GM19351 (cell line): ENCODE results near the gene KCNJ11.

ENCODE experiments used
- ATAC-seq: cut with Tn5 transposase; IDR thresholded peaks from one replicate; pipeline ENCODE4 v1.9.1; 2021; ENCODE audit warnings: mild to moderate bottlenecking, moderate library complexity; ENCODE audit not compliant: unreplicated experiment

The KCNJ11 gene

DNA sequence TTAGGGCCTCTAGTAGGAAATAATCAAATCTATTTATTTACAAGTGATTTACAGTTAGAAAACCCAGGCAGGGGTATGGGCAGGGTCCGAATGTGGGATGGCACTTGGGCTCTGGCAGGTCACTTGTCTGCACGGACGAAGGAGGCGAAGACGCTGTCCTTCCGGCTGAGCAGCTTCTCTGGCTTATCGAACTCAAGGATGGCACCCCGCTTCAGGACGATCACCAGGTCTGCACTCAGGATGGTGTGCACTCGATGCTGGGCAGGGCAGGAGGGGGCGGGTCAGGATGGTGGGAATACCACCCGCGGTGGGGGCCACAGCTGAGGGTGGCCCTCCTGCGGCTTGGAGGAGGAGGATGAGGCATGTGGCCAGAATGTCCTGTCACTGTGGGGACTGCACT, 4.4 kb upstream of the KCNJ11 start:
- ATAC-seq, result no peak

DNA sequence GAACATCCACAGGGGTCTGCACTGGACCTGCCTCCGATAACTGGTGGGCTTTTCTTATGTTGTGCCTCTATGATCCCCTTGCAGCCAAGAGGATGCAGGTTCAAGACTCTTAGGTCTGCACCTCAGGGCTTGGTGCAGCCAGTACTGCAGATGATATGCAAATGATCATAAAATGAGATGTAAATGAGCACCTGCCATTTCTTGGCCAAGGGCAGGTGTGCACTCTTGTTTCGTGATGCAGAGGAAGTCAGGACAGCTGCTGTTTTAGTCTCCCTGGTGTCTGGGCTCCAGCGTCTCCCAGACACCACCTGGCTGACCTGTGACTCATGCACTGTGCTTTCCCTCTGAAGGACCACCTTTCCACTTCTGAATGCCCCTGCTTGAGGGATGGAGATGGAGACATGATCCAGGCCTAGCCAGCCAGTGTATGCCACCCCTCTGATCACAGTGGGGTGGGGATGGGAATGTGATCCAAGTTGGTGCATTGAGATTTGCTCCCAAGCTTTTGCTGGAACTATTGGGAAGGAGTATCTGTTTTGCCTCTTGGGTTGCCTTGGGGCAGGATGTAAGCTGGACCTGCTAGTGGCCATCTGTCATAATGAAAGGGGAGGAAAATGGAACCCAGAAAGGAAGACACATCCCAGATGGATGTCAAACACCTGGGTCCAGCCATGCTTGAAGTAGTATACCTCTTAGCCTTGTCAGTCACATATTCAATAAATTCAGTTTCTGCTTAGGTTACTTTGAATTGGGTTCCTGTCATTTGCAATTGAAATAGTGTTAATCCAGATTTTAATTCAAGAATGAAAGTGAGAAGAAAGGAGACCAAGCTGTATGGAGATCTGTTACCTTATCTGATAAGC, 3.3 kb upstream of the KCNJ11 start:
- ATAC-seq, result no peak

DNA sequence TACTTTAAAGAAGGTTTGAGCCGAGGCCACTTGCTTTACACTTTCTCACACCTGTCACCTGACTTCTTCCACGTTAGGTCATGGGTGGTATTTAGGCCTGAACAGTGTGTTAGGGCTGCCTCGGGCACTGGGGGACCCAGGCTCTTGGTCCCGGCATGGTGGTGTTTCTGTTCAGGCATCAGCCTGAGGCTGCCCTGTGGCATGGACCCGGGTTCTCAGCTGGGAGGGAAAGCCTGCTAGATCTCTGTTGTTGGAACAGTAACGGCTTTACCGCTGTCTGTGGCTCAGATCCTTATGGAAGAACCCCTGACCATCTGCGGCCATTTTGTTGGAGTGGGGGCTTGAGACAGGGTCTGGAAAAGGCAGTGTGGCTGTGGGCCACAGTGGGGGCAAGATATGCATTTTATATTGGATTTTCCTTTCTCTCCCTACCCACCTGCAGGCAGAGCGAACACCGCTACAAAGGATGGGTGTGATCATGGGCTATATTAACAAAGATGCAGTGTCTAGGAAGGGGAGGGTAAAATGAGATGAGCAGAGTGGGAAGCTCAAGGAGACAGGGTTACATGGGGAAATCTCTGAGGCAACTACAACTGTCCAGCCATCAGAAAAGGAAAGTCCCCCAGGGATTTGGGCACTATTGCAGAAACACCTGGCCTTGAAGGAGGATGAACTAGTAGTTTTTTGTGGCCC, 1.6 kb upstream of the KCNJ11 start:
- no peak for ATAC-seq

DNA sequence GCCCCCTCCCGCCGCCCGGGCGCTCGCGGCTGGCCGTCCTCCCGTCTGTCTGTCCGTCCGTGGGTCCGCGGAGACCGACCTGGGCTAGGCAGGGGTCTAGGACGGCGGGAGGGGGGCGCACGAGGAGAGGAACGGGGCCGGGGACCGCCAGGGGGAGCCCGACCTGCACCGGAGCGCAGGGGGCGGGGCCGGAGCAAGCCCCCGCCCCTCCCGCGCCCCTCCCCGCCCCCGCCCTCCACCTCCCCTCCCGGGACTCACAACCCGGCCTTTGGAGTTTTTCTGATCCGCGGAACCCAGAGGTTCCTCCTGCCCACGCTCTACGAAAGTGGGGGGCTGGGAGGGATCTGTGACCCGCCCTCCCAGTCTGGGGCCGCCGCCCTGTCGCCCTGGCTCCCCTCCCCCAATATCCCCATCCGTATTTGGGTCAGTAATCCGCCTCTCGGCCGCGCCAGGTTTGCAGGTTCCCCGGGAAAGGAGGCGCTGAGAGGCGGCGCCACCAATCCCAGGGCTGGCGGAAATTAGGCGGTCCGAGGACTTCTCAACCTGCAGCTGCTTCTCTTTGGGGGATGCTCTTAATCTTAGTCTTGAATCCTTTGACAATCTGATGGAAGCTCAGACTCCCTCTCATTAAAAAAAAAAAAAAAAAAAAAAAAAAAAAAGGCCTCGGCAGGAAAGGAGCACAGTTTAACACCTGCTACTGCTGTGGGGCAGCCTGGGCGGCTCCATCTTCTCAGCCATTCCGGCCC, 925 bp upstream of the KCNJ11 start:
- peak; percentile 60 for ATAC-seq

DNA sequence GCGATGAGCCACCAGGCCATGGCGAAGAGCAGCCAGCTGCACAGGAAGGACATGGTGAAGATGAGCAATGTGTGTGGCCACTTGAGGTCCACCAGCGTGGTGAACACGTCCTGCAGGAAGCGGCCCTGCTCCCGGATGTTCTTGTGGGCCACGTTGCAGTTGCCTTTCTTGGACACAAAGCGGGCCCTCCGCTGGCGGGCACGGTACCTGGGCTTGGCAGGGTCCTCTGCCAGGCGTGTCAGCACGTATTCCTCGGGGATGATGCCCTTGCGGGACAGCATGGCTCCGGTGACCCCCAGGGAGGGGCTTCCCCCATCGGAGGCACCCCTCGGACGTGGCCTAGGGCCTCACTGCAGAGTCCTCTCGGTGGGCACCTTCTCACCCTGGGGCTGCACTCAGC, 648 bp downstream of the KCNJ11 start:
- ATAC-seq, result no peak

DNA sequence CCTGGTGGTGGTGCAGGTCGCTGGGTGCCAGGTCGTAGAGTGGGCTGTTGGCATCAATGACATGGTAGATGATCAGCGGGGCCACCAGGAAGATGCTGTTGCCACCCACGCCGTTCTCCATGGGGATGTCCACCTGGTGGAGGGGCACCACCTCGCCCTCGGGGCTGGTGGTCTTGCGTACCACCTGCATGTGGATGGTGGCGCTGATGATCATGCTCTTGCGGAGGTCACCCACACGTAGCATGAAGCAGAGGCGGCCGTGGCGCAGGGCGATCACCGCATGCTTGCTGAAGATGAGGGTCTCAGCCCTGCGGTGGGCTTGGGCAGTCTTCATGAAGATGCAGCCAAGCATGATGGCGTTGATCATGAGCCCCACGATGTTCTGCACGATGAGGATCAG, 1.2 kb downstream of the KCNJ11 start:
- ATAC-seq, result no peak

DNA sequence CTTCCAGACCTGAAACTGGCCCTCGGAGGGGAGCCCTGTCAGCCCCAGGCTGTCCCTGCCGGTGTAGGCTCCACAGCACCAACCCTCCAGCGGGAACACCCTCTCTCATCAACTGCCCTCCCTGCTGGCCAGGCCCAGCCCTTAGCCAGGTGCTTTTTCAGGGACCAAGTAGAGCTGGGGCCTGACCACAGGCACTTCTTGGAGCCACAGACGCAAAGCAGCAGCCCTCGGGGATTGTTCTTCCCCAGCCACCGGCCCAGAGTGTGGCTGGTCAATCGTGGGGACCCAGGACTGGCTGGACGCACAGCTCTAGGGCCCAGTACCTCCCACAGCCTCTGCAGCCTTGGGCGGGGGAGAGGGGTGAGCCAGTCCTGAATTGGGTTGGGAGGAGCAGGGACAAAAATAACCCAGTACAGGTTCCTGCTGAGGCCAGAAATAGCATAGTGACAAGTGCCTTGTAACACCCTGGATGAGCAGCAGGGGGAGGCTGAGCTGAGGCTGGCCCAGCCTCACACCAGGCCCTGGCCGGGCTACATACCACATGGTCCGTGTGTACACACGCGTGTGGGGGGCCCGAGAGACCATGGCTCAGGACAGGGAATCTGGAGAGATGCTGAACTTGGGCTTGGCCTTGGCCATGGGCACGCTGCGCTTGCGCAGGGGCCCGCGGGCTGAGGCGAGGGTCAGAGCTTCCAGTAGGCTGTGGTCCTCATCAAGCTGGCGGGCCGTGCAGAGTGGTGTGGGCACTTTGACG, 2.0 kb downstream of the KCNJ11 start:
- peak; percentile 72 for ATAC-seq

DNA sequence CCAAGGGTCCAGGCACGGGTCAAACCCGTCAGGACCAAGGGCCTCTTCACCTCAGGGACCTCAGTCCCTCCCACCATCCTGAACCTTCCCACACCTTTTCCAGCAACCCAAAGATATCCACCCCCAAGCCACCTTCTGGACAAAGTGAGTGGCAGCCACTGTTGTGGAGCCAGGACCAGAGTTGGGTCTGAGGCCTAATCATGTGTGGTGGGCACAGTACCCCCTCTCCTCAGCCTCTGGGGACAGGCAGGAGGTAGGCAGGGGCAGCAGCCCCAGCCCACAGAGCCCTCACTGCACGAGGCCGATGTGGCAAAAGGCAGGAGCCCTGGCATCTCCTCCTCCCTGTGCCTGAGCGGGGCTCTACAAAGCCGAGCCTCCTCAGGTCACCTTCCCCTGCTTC, 2.5 kb downstream of the KCNJ11 start:
- no peak for ATAC-seq

DNA sequence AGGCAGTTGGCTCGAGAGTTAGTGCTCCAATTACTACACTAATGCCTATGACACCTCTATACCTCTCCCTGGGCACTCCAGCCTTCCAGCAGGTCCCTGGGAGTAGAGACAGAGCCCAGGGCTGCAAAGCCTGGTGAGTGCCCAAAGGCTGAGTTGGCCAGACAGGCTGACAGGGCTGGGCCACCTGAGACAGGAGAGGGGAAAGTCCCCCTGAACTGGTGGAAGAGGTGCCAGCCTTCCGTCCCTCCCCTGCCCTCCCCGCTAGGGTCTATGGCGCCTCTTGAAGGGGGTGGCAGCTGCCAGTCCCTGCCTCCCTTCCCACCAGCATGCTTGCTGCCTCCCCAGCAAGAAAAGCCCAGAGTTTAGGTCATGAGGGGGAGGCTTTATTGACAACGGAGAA, 3.0 kb downstream of the KCNJ11 start:
- no peak for ATAC-seq

DNA sequence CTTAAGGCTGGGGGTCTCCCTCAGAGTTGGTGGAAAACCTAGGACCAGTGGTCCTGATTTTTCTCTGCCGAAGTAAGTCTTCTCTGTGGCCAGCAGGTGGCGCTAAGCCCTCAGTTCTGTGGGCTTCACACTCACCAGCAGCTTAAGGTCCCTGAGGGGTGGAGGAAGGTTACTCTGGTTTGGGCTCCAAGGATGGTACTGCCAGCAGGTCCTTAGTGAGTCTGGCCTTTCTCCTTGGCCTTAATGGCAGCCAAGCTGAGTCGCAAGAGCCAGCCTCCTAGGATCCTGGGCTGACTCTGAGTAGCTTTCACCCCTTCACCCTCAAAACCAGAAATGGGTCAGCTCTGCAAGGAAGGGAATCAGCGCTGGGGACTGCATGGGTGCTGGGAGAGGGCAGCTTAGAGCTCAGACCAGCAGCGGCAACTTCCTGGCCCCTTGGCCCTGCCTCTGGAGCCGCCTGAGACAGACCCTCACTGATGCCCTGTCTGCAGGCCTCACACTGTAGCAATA, 4.4 kb downstream of the KCNJ11 start:
- peak; percentile 54 for ATAC-seq

DNA sequence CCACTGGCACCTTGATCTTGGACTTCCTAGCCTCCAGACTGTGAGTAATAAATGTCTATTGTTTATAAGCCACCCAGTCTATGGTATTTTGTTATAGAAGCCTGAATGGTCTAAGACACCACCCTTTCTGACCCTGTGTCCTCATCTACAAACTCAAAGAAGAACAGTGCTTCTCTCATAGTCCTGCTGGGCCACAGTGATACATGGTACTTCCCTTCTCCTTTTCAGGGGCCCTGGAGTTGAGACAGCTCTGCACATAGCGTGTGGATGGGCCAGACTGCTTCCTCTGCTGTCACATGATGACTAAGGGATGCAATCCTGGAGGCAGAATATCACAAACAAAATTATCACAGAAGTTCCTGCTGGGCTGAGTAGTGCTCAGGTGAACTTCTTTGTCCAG, 5.0 kb downstream of the KCNJ11 start:
- no peak for ATAC-seq

DNA sequence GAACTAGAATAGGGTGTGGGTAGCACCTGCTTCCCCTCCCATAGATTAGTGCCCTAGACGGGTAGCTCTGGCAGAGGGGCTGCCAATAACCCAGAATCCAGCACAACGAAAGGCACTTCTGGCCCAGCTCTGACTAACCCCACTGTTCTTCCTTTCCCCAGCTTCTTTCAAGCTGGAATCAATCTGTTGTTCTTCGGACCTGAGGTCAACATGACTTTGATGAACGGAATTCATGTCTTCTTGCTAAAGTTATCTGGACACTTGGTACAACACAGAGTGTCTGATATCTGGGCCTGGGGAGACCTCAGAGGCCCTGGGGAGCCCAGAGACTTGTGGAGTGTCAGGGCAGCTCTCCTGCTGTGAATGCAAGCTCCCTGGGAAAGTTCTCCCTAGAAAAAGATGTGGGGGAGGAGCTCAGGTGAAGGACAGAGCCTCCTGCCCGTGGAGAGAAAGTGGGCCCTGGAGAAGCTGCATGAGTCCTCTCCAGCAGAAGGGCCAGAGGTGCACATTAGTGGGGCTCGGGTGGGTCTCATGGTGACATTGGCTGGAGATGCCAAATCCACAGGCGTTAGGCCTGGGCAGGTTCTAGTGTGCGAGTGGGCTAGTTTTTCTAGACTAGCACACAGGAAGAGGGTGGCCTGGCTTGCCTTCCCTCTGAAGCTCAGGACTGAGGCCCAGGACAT, 6.3 kb downstream of the KCNJ11 start:
- ATAC-seq, result no peak

DNA sequence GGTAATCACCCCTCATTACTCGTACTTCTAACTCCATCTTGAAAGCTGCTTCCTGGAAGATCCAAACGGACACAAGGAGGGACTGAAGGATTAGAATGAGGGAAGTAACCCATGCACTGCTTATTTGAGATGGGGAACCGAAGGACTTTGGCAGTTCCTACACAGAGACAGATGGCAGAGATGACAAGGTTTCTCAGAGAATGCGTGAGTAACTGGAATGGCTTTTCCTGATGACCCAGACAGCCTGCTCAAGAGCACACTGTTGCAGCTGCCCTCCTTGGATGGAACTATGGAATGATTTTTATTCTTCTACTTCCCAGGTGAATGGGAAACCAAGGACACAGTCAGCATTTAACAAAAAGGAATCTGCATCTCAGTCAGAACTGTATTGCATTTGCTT, 7.3 kb downstream of the KCNJ11 start:
- ATAC-seq, result no peak

DNA sequence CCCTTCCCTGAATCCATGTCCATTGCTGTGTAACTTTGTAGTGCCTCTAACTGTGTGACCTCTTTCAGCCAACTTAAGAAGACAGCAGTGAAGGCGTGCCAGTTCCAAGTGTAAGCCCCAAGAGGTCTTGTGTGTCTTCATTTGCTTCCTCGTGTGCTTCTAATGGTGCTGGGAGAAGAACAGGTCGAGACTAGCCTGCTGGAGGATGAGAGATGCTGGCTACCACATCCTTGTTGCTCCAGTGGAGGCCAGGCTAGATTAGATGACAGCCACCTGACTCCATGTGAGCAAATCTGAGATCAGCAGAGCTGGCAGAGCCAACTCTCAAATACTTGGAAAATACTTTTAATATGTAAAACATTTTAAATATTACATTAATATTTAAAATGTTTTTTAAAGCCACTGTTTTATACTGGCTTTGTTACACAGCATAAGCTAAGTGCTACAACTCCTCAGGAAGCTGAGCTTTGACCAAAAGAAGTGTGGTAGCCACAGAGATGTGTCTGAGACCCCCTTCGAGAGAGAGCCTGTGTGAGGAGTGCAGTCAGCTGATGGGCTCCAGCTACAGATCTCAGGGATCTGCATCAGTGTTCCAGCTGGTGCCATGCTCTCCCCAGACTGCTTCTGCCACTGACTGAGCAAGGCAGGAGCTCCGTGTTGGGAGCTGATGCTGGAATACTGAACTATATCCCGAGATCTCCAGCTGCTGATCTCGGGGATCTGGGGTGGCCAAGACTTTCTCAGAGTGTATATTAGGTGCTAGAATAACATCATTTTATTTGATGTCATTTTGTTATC, 8.9 kb downstream of the KCNJ11 start:
- no peak for ATAC-seq

DNA sequence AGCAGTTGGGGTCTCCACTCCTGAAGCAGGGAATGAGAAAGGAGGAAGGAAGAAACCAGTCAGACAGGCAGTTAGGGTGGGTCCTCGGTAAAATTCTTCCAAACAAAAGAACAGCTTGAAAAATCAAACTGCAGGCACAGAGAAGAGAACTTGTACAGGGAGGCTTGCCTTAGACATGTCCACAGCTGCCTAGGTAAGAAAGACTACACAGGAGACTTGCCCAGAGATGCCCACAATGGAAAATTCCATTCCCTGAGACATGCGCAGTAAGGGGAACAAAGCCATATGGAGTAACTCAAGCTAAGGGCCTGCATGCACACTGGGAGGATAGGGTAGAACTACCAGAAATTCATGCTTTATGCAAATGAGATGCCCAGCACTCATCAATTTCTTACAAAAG, 9.8 kb downstream of the KCNJ11 start:
- no peak for ATAC-seq

DNA sequence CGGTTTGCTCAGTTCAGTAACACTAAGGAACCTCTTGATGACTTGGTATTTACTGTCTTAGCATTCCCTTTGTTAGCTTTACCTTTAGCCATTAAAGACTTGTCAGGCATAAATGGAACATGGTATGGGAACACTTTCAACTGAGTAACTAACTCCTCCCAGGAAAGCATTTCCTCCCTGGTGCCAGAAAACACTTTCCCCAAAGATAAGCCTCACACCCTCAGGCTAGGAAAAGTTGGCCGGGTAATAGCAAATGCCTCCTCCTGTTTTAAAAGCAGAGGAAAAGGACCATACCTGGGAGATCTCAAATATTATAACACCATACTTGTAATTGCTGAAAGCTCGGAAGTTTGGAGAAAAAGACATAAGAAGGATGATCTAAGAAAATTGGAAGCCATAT, 12.0 kb downstream of the KCNJ11 start:
- no peak for ATAC-seq

DNA sequence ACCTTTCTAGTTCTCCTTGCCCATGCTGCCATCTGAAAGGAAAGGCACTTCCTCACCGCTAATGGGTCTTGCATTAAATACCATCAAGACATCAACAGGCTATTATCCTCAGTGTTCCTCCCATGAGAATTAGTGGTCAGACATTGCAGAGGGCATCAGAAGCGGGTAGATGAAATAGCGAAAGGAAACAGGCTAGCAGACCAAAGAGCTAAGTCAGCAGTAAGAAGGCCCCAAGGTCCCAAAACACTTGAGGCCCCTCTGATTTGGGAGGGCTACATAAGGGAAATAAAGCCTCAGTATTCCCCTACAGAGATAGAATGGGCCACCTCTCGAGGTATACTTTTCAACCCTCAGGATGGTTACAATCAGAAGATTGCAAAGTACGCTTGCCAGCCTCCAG, 12.9 kb downstream of the KCNJ11 start:
- ATAC-seq, result no peak

DNA sequence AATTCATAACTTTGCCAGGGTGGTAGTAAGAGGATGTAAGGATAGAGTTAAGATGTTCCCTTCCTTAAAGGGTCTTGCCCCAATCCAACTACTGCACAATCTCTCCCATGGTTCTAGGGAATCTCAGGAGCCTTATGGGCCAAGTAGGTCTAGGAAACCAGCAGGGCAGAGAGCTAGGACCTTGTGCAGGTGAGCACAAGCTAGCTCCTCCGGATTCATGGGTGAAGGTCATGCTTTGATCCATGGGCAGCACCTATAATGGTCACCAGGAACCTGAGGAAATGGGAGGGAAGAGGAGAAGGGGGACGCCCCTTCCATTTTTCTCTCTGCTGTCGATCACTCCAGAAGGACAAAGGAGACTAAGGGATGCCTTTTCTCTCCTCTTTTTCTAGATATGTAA, 16.8 kb downstream of the KCNJ11 start:
- no peak for ATAC-seq

DNA sequence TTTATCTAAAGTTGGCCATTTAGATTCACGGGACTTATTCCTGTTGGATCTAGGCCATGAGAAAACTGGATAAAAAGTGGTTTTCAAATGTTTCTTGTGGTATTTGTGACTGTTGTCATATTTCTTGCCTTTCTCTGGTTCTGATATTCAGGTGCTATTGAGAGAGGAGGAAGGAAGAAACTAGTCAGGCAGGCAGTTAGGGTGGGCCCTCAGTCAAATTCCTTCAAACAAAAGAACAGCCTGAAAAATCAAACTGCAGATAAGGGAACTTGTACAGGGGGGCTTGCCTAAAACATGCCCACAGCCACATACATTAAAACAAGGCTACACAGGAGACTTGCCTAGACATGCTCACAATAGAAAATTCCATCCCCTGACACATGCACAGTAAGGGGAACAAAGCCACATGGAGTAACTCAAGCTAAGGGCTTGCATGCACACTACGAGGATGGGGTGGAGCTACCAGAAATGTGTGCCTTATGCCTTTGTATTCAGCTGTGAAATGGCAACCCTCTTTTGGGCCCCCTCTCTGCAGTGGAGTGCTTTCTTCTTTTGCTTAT, 18.7 kb downstream of the KCNJ11 start:
- ATAC-seq, result no peak
